Ureter (tissue), 1 donor: ENCODE results near the gene DRAM1. TPM values are rescaled to one million over a fixed set of nuclear protein-coding genes. Genes with fewer than 3 reads are reported as not detected.
"Not testable (repeated sequence)": the region's sequence is repeated elsewhere in the genome, so short reads cannot be mapped to it uniquely, and the experiment has no call there.

Experiments used
- DNase-seq: peaks from one replicate; pipeline ENCODE4 v3.0.0-alpha.2; 2020; ENCODE audit warnings: low spot score
- total RNA-seq: library from RNA; stranded (reverse); gene quantifications from one replicate; pipeline ENCODE4 v1.2.4, GENCODE V29; 2023
- donor health status: DM: yes; HTN: yes; CAD: no.

The DRAM1 gene
- total RNA-seq, 1 donor from 2014 or later, result 16.4 TPM

GRCh38 chr12:101906226-101906625, 28.8 kb downstream of the DRAM1 start:
- no peak for DNase-seq

- no peak for DNase-seq
Observed at GRCh38 chr12:101908395-101908794, 31.0 kb downstream of the DRAM1 start.

DNA sequence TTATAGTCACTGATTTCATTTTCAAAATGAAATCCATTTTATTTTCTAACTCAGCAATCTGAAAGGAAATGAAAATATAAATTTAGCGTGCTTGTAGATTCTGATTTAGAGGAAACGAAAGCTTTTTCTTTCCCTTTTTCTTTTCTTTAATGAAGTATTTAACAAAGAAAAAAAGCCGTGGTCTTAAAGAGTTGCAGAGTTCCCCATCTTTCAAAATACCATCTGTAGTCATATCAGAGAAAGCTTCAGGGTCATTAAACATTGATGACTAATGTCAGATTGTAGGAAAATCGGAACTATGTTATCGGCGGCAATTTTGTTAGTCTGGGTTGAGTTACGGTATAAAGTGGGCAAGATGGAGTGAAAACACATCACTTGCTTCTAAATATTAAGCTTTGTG, 32.3 kb downstream of the DRAM1 start:
- no peak for DNase-seq

GRCh38 chr12:101915841-101916240, 38.5 kb downstream of the DRAM1 start:
- no peak for DNase-seq

- not testable (repeated sequence) for DNase-seq
Observed at GRCh38 chr12:101918805-101919204, 41.4 kb downstream of the DRAM1 start.

GRCh38 chr12:101919447-101919846, 42.1 kb downstream of the DRAM1 start:
- DNase-seq, result no peak

DNA sequence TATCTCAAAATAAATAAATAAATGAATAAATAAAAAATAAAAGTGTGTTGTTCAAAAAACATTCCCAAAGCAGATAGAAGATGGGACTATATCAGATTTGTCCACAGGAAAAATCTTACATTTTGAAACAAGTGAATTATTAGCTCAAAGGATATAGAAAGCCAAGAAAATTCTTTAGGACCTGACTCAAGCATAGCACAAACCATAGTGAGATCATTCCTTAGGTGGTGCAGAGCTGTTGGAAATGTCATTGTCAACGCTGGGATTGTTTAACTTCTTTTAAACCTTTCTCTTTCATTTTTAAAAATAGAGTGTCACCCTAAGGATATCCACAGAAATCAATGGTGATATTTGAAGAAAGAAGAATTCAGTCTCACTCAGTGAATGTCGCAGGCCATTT, 43.5 kb downstream of the DRAM1 start:
- DNase-seq, result no peak

DNA sequence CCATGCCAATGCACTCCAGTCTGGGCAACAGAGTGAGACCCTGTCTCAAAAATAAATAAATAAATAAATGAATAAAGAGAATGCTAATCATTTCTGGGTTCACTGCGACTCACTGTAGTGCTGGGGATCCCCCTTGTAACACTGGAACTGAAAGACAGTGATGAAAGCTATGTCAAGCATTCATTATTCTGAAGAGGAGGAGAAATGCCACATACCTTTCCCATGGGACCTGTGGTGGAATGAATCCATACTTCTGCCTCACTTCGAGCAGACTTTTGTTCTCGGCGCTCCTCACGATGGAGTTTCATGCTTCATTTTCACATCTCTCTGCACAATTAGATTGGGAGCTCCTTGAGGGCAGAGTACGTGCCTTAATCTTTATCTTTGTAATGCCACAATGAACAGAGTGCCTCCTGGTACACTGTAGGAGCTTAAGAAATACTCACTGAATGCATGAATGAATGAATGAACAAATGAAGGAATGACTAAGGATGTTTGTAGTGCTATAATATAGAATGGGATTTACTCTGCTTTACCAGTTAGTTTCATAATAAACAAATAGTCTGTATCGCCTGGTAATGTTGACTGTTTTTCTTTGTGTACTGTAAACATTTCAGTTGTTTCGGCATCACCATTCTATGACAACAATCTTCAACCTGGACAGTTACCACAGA, 45.8 kb downstream of the DRAM1 start:
- DNase-seq, result no peak

DNA sequence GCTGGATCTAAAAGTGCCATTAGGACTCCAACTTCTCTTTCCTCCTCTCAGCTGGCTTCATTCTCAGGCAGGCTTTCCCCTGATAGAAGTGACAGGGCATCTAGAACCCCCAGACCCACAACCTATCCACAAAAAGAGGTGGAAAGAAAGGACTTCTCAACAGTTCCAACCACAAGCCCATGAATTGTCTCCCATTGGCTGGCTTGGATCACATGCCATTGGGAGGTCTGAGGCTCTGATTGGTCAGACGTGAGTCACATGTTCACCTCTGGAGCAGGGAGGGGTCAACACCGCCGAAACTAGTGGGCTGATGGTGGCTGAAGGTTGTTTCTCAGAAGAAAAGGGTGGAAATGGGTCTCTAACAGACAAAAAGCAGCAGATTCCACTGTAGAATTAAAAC, 47.2 kb downstream of the DRAM1 start:
- DNase-seq, result no peak

DNA sequence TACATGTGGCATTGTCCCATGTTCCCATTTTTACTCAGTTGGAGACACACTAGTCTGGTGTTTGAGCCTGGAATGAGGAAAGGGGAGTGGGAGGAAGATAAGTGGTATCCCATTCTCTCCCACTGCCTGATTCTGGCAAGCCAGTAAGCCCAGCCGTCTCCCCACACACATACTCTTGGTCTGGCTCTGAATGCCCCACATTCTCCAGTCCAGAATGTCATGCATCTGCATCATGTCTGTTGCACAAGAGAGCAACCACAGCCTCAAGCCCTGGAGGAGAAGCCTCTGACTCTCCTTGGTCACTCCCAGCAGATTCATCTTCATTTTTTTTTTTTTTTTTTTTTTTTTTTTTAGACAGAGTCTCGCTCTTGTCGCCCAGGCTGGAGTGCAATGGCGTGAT, 48.0 kb downstream of the DRAM1 start:
- DNase-seq, result peak; percentile 53

GRCh38 chr12:101925935-101926334, 48.6 kb downstream of the DRAM1 start:
- no peak for DNase-seq

DNA sequence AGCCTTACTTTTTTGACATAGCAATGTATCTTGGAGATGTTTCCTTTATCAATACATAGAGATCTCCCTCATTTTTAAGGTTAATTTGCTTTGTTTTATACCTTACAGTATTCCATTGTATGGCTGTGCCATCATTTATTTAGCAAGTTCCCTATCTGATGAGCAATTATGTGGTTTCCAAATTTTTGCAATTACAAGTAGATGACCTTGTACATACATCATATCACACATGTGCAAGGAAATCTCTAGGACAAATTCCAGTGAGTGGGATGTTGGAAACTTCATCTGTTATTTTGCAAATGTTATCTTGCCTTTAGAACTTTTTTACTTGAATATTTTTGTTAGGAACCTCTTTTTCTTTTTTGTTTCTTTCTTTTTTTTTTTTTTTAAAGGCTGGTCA, 49.7 kb downstream of the DRAM1 start:
- no peak for DNase-seq

DNA sequence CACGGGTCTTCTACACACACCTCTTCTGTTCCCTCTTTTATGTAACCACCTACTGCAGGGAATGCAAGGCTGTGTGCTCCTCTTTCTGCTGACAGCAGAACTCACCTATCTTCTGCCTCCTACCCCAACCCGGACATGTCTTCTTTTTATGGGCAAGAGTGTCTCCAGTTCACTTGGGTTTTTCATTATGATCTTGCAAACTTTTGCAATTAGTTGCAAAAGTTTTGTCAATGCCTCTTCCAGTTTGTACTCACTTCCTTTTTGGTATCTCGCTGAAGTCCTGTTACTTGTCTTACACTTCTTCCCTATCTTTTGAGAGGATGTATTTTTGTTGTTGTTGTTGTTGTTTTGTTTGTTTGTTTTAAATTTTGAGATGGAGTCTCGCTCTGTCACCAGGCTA, 50.6 kb downstream of the DRAM1 start:
- no peak for DNase-seq

DNA sequence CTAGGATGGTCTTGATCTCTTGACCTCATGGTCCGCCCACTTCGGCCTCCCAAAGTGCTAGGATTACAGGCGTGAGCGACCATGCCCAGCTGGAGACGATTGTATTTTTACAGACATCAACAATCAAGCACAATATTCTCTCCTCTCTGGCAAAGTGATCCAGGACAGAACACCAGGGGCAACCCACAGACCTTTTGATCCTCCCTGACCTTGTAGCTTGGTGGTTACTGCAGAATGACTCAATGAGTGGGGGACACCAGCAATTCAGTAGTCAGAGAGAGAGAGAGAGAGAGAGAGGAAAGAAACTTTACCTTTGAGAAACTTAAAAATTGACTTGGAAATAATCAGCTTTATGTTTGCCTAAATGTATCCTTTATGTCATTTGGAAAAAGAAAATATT, 51.2 kb downstream of the DRAM1 start:
- no peak for DNase-seq

- DNase-seq, result no peak
Observed at GRCh38 chr12:101929365-101930041, 52.1 kb downstream of the DRAM1 start.

DNA sequence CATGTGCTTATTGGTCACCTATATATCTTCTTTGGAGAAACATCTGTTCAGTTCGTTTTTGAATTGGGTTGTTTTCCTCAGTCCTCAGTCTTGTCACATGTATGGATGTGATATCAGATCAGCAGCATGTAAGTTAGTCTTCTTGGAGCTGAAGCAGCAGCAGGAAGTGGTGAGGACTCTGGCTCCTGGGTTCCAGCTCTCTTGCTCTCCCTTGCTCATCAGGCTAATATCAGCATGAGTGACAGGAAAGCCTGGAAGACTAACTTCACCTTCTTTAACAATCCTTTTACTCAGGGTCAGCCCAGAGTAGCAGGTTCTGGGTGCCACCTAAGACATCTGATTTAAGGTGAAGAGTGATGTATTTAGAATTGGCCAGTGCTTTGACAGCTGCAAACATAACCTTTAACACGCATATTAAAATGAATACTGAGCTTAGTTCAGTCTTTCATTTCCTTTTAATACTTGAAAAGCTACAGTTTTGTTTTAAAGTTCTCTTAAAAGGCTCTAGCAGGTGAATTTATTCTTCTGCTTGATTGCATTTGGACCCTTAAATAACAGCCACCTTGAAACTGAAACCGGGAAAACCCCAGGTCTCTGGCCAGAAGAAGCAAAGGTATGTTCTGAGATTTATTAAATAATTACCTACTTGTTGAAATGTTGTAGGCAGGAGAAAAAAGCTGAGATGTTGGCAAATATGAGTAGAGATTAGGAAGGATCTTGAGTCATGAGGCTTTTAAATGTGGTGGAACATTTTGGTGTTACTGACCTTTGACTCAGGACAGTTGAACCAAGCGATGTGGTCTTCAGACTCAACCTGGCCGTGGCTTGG, 54.3 kb downstream of the DRAM1 start:
- no peak for DNase-seq

DNA sequence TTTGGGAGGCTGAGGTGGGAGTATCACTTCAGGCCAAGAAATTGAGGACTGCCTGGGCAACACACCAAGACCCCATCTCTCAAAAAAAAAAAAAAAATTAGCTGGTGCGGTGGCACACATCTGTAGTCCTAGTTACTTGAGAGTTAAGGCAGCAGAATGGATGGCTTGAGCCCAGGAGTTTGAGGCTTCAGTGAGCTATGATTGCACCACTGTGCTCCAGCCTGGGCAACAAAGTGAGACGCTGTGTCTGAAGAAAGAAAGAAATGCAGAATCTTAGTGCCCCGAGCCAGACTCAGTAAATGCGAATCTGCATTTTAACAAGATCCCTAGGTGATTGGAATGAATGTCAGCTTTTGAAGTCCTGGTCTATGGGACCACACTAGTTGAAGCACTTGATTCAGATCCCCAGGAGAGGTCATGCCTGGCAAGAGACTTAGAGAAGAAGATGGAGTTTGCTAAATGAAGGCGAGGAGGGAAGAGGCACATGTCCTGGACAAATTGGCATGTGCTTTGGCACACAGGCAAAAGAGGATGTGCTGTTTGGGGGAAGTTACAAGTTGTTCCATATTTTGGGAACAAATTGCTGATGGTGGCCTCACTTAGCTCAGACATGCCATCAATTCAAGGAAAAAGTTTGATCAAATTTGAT, 56.6 kb downstream of the DRAM1 start:
- DNase-seq, result no peak

GRCh38 chr12:101935890-101936746, 58.7 kb downstream of the DRAM1 start:
- DNase-seq, result peak; percentile 47

- DNase-seq, result no peak
Observed at GRCh38 chr12:101939306-101939705, 61.9 kb downstream of the DRAM1 start.

DNA sequence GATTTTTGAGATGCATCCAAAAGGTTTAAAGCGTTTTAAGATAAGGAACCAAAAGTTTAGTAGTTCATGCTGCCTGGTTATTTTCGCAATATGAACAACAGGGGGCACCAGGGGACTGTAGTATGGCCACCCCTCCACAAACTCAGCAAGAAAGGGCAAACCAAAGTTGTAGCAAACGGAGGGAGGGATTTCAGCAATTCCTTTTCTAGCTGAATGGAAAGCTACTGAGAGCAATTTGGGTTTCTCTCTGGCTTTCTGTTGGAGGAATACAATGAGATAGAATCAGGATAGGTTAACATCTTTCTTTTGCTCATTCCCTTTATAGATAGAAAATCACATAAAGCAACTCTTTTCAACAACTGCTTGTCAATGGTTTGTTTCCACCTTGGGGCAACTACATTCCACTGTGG, 62.5 kb downstream of the DRAM1 start:
- peak; percentile 62 for DNase-seq

GRCh38 chr12:101940400-101940950, 63.1 kb downstream of the DRAM1 start:
- DNase-seq, result no peak
